Measurements from ENCODE around the gene HBP1. TPM values are rescaled to one million over a fixed set of nuclear protein-coding genes. Genes with fewer than 3 reads are reported as not detected.
"Not testable (repeated sequence)": the region's sequence is repeated elsewhere in the genome, so short reads cannot be mapped to it uniquely, and the experiment has no call there.

Gene HBP1
- total RNA-seq, 2 donors from 2014 or later = 26.8 to 73.9 TPM

GRCh38 chr7:107203607-107204006 is 34.8 kb downstream of the HBP1 start:
- no peaks in the 10 kb centered on the region for H3K36me3 Mint-ChIP-seq
- no peaks in the 10 kb centered on the region for H3K9me3 Mint-ChIP-seq
- H3K27ac Mint-ChIP-seq = peak overlapping the region; percentile 53 to 66
- DNase-seq (ENCODE audit: low spot score in 2 of 2) (no peak), ATAC-seq (no peak)

GRCh38 chr7:107206136-107206535 is 37.3 kb downstream of the HBP1 start:
- no peak for ATAC-seq
- Mint-ChIP-seq H3K9me3 (no peaks in the 10 kb centered on the region), H3K27ac (no peak overlapping the region), H3K36me3 (peaks cover 7 to 12% of the 10 kb centered on the region in 2 donors)
- no peak for DNase-seq (ENCODE audit: low spot score in 2 of 2)

GRCh38 chr7:107206706-107207105 is 37.9 kb downstream of the HBP1 start:
- no peaks in the 10 kb centered on the region for H3K9me3 Mint-ChIP-seq
- ATAC-seq (no peak), DNase-seq (ENCODE audit: low spot score in 2 of 2) (no peak)
- H3K36me3 Mint-ChIP-seq = peaks cover 7 to 12% of the 10 kb centered on the region in 2 donors
- no peak overlapping the region for H3K27ac Mint-ChIP-seq

GRCh38 chr7:107207459-107207858 is 38.7 kb downstream of the HBP1 start:
- no peaks in the 10 kb centered on the region for H3K9me3 Mint-ChIP-seq
- no peak for DNase-seq (ENCODE audit: low spot score in 2 of 2)
- H3K27ac Mint-ChIP-seq = peak overlapping the region in 1 of 2 donors; percentile 33
- no peak for ATAC-seq
- peaks cover 7 to 12% of the 10 kb centered on the region in 2 donors for H3K36me3 Mint-ChIP-seq

- H3K27ac Mint-ChIP-seq = peak overlapping the region in 1 of 2 donors; percentile 33
- ATAC-seq = no peak
Observed at GRCh38 chr7:107208024-107208521, 39.3 kb downstream of the HBP1 start.

GRCh38 chr7:107208563-107208962 is 39.8 kb downstream of the HBP1 start:
- peak overlapping the region; percentile 12 to 25 for H3K27ac Mint-ChIP-seq
- peaks cover 10 to 15% of the 10 kb centered on the region in 2 donors for H3K36me3 Mint-ChIP-seq
- H3K9me3 Mint-ChIP-seq = peaks cover 0 to 4% of the 10 kb centered on the region in 2 donors
- DNase-seq (ENCODE audit: low spot score in 2 of 2) (no peak), ATAC-seq (no peak)

More at GRCh38 chr7:107208024-107208521, 39.3 kb downstream of the HBP1 start:
- Mint-ChIP-seq H3K36me3 (peaks cover 7 to 12% of the 10 kb centered on the region in 2 donors), H3K9me3 (no peaks in the 10 kb centered on the region)
- no peak for DNase-seq (ENCODE audit: low spot score in 2 of 2)

GRCh38 chr7:107209565-107209964 is 40.8 kb downstream of the HBP1 start:
- ATAC-seq (no peak), DNase-seq (ENCODE audit: low spot score in 2 of 2) (no peak)
- H3K27ac Mint-ChIP-seq = peak overlapping the region; percentile 12 to 18
- H3K9me3 Mint-ChIP-seq = peaks cover 0 to 10% of the 10 kb centered on the region in 2 donors
- H3K36me3 Mint-ChIP-seq = peaks cover 16 to 20% of the 10 kb centered on the region in 2 donors

GRCh38 chr7:107210400-107210799 is 41.6 kb downstream of the HBP1 start:
- no peak for DNase-seq (ENCODE audit: low spot score in 2 of 2)
- Mint-ChIP-seq H3K27ac (no peak overlapping the region), H3K36me3 (peaks cover 23 to 26% of the 10 kb centered on the region in 2 donors), H3K9me3 (peaks cover 4 to 16% of the 10 kb centered on the region in 2 donors)
- no peak for ATAC-seq

GRCh38 chr7:107212725-107213124 is 43.9 kb downstream of the HBP1 start:
- peaks cover 32 to 45% of the 10 kb centered on the region in 2 donors for H3K36me3 Mint-ChIP-seq
- H3K9me3 Mint-ChIP-seq = peaks cover 9 to 29% of the 10 kb centered on the region in 2 donors
- ATAC-seq (no peak), DNase-seq (ENCODE audit: low spot score in 2 of 2) (no peak)
- H3K27ac Mint-ChIP-seq = no peak overlapping the region

- DNase-seq (ENCODE audit: low spot score in 2 of 2) (no peak), ATAC-seq (no peak)
- H3K36me3 Mint-ChIP-seq = peaks cover 32 to 47% of the 10 kb centered on the region in 2 donors
- peaks cover 9 to 29% of the 10 kb centered on the region in 2 donors for H3K9me3 Mint-ChIP-seq
- H3K27ac Mint-ChIP-seq = no peak overlapping the region
Observed at GRCh38 chr7:107213193-107213788, 44.5 kb downstream of the HBP1 start.

- ATAC-seq (no peak), DNase-seq (ENCODE audit: low spot score in 2 of 2) (no peak)
- H3K27ac Mint-ChIP-seq = no peak overlapping the region
- H3K9me3 Mint-ChIP-seq = peaks cover 9 to 29% of the 10 kb centered on the region in 2 donors
- H3K36me3 Mint-ChIP-seq = peaks cover 32 to 50% of the 10 kb centered on the region in 2 donors
Observed at GRCh38 chr7:107213945-107214344, 45.1 kb downstream of the HBP1 start.

- Mint-ChIP-seq H3K36me3 (peaks cover 15 to 37% of the 10 kb centered on the region in 2 donors), H3K27ac (no peak overlapping the region), H3K9me3 (peaks cover 9 to 18% of the 10 kb centered on the region in 2 donors)
- ATAC-seq (no peak), DNase-seq (ENCODE audit: low spot score in 2 of 2) (no peak)
Observed at GRCh38 chr7:107219563-107220244, 50.9 kb downstream of the HBP1 start.

GRCh38 chr7:107220356-107220755 is 51.6 kb downstream of the HBP1 start:
- Mint-ChIP-seq H3K9me3 (peaks cover 4 to 12% of the 10 kb centered on the region in 2 donors), H3K27ac (no peak overlapping the region), H3K36me3 (peaks cover 9 to 31% of the 10 kb centered on the region in 2 donors)
- ATAC-seq = no peak
- DNase-seq (ENCODE audit: low spot score in 2 of 2) = no peak

- peaks cover 4 to 11% of the 10 kb centered on the region in 2 donors for H3K9me3 Mint-ChIP-seq
- DNase-seq (ENCODE audit: low spot score in 2 of 2); ATAC-seq; H3K27ac Mint-ChIP-seq: not testable (repeated sequence)
- peaks cover 9 to 31% of the 10 kb centered on the region in 2 donors for H3K36me3 Mint-ChIP-seq
Observed at GRCh38 chr7:107220806-107221205, 52.0 kb downstream of the HBP1 start.

GRCh38 chr7:107224374-107225223 is 55.8 kb downstream of the HBP1 start:
- ATAC-seq (no peak), DNase-seq (ENCODE audit: low spot score in 2 of 2) (no peak)
- H3K9me3 Mint-ChIP-seq = no peaks in the 10 kb centered on the region

GRCh38 chr7:107228291-107228690 is 59.5 kb downstream of the HBP1 start:
- DNase-seq (ENCODE audit: low spot score in 2 of 2) (no peak), ATAC-seq (no peak)
- Mint-ChIP-seq H3K36me3 (no peaks in the 10 kb centered on the region), H3K27ac (no peak overlapping the region), H3K9me3 (no peaks in the 10 kb centered on the region)

More at GRCh38 chr7:107224374-107225223, 55.8 kb downstream of the HBP1 start:
- H3K27ac Mint-ChIP-seq = no peak overlapping the region
- peaks cover 0 to under 1% of the 10 kb centered on the region in 2 donors for H3K36me3 Mint-ChIP-seq

- peaks cover 0 to 4% of the 10 kb centered on the region in 2 donors for H3K36me3 Mint-ChIP-seq
- H3K27ac Mint-ChIP-seq = no peak overlapping the region
- DNase-seq (ENCODE audit: low spot score in 2 of 2) (no peak), ATAC-seq (no peak)
- H3K9me3 Mint-ChIP-seq = no peaks in the 10 kb centered on the region
Observed at GRCh38 chr7:107230334-107230733, 61.5 kb downstream of the HBP1 start.

Measured in activated naive CD4-positive, alpha-beta T cell treated with anti-CD3 and anti-CD28 coated beads, Interleukin-2, amount 50 U/mL, for 72 hours (primary cell).